ENCODE measurements around the gene LCN15.
"Not testable (repeated sequence)": the region's sequence is repeated elsewhere in the genome, so short reads cannot be mapped to it uniquely, and the experiment has no call there.

The LCN15 gene

DNA sequence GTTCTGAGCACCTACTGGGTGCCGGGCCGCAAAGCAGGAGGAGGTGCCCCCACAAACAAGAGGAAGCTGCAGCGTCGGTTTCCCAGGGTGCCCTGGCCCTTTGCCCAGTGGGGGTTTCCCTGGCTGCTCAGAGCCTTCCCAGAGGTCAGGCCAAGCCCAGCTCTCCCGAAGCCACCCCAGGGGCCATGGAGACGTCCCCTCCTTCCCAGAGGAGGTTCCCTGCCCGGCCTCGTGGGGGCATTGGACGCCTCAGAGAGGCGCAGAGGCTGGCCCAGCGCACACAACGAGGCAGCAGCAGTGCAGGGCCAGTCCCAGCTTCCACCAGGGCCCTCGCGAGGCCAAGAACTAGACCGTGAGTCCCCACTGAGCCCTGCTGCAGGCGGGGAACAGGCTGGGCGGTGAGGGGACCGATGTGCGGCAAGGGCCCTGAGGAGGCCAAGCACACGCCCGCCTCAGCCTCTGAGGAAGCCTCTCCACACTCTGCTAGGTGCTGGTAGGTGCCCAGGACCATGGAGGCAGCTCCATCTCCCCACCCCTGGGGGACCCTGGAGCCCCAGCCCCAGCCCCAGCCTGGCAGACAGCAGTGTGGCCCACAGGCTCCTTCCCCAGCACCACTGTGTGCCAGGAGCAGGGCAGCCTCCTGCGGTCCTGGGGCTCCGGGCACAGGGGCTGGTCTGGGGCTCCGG lies 45.0 kb downstream of the LCN15 start:
- DNase-seq: no peak

DNA sequence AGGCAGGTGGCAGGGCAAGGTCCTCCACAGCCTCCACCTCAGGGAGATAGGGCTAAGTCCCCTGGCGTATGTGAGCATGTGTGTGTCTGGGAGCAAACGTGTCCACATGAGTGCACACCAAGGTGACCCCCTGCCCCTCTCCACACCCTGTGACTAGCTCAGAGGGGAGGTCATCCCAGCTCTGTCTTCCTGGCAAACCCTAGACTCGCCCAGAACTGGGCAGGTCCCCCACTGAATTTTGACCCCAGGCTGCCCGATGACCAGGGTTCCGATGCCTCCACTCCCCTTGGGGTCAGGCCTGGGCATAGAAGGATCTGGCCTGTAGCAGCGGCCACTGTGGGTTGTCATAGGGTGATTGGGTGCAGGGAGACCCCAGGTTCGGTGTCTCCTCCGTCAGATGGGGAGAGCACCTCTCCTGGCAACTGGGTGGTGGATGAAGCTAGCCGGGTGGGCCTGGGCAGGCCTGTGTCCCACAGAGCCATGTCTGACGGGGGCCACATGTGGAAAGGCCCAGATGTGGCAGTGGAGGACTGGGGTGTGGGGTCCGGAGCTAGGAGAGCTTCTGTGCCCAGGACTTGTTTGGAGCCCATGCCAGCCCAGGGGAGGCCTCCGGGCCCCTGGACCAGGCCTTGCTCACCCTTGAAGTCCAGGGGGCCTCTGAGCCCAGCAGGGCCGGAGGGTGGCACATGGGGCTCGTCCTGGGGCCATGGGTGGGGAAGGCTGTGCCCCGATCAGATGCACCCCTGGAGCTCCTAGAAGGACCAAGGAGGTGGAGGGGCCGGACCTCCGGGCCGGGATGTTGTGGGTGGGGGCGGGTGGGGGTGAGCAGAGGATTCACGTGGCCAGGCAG lies 45.7 kb downstream of the LCN15 start:
- no peak for DNase-seq

DNA sequence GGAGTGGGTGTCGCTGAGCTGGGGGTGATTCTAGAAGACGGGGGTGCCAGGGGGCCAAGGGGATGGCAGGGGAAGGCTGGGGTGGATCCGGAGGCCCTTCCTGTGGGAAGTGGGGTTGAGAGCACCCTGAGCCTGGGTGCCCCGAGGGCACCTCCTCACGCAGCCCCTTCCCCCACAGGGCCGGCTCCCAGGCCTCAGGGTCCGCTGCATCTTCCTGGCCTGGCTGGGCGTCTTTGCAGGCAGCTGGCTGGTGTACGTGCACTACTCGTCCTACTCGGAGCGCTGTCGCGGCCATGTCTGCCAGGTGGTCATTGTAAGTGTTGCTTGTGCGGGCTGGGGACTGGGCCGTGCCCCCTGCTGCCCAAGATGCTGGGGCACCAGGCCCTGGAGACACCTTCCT lies 46.9 kb downstream of the LCN15 start:
- no peak for DNase-seq

DNA sequence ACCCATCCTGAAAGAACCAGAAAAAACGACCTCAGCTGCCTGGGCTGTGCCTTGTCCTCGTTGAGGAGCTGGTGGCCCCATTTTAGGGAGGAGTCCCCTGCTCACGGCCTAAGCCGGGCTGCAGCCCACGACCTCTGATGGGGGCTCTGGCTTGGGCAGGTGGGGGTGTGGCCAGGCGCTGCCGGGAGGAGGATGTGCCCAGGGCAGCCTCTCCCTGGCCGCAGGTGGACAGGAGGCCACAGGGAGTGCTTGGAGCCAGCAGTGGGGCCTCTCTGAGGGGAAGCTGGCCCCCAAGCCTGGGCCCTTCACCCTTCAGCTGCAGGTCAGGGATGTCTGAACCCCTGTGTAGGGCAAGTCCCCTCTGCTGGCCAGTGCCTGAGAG lies 49.4 kb downstream of the LCN15 start:
- DNase-seq: no peak

DNA sequence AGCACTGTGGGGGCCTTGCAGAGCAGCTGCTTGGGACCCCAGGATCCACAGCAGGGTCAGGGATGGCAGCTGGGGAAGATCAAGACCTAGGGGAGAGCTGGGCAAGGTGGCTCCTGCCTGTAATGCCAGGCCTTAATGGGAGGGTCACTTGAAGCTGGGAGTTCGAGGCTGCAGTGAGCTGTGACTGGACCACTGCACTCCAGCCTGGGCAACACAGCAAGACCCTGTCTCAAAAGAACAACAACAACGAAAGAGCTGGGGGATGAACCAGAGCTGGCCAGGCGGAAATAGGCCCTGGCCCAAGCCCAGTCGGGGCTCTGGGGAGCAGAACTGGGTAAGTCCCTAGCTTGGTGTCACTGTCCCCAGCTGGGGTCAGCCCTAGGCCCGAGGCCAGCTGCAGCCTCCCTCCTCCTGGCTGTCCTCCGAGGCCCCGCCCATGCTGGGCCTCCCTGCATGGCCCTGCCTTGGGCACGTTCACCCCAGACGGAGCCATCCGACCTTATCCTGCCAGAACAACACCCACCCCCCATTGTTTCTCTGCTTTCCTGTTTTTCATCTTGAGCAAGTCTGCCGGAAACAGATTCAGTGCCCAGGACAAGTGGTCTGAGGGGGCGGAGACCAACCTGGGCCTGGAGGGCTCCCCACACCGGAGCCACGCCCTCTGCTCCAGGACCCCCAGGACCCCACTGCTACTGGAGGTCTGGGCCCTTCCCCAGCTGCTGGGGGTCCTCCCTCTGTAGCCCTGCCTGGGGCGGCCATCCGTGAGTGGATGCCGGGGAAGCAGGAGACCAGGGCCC lies 50.0 kb downstream of the LCN15 start:
- no peak for DNase-seq

DNA sequence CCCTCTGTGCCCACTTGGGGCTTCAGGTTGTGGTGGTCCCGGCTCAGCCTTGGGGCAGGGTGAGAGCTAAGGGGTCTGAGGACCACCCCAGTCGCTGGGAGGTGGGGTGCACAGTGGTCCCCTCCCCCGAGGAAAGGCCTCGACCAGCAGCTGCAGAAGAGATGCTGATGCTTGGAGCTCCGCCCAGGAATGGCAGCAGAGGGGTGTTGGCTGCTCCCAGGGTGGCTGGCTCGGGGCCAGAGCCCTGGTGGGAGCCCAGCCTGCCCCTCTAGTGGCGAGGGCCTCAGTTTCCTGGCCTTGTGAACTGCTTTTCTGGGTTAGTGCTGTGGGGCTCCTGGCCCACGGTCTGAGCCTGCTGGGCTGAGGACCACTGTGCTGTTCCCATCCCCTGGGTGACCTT lies 50.8 kb downstream of the LCN15 start:
- no peak for DNase-seq

DNA sequence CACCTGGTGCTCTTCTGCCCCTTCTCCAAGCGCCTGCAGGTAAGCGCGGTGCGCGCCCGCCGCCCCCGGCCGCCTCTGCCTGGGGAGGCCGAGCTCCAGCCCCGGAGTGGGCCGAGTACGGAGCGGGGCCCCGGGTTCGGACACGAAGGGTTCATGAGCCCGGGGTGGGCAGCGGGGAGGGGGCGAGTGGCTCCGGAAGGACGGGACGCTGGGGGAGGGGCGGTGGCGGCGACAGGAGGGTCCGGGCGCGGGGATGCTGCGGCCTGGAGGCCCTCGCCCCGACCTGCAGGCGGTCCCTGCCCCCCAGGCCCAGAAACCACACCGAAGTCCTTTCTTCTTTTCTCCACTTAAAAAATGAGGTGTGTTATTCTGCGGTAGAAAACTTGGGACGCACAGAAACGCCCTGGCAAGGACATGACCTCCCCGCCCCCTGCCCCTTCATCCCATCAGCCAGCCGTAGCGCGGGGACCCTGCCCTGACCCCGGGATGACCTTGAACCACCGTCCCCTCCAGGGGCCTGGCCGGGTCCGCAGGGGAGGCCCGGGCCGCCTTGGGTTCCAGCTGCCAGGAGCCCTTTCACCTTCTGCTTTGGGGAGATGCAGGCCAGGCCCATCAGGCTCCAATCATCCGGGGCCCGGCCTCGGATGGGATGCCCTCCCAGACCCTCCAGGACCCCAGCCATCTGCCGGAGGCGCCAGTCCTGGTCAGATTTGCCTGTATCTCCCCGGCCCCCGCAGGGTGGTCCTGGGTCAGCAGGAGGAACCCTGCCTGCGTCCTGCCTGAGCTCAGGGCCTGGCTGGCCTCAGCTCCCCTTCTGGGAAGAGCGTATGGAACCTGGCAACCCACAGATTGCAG lies 51.4 kb downstream of the LCN15 start:
- no peak for DNase-seq

DNA sequence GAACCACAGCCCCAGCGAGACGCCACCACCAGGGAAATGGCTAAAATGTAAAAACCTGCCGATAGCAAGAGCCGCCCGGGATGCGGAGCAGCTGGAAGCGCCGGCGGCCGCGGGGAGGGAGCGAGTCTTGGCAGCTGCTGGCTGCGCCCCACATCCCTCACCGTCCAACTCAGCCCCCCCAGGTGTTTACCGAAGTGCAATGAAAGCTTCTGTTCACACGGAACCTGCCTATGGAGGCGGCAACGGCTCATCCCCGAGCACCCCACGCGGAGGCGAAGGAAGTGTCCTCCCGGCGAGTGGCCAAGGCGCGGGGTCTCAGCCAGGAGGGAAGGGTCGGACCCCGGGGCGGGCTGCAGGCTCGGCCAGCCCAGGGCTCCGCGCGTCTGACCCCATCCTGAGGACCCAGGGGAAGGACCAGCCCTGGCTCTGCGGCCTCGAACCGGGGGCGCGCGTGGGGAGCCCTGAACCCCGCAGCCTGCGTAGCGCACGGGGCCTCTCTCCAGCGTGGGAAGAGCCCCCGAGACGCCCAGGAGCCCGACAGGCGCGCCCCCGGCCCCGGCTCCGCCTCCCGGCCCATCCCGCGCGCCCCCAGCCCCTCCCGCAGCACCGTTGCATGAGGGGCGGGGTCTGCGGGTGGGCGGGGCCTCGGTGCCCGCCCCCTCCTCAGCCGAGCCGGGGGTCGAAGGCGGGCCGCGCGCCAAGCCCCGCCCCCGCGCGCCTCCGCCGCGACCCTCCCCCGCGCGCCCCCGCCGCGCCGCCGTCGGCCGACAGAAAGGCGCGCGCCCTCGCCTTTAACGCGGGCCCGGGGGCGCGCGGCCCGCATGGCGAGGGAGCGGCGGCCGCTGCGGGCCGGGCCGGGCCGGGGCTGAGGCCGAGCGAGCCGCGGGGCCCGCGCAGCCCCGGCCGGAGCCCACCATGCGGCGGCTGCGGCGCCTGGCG lies 52.3 kb downstream of the LCN15 start, which contains the start of gene DIPK1B:
Gene DIPK1B, plus strand, starts transcription at position 822 of the 939 bp plus-strand sequence. Its CDS starts 94 bp downstream, at position 916.
- no peak for DNase-seq

DNA sequence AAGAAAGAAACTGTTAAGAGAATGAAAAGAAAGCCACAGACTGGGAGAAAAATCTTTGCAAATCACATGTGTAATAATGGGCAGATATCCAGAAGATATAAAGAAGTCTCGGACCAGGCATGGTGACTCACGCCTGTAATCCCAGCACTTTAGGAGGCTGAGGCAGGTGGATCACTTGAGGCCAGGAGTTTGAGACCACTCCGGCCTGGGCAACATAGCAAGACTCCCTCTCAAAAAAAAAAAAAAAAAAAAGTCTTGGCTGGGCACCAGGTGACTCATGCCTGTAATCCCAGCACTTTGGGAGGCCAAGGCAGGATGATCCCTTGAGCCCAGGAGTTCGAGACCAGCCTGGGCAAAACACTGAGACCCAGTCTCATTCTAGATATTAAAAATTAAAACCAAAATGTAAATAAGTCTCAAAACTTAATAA lies 53.1 kb downstream of the LCN15 start:
- DNase-seq: not testable (repeated sequence)

DNA sequence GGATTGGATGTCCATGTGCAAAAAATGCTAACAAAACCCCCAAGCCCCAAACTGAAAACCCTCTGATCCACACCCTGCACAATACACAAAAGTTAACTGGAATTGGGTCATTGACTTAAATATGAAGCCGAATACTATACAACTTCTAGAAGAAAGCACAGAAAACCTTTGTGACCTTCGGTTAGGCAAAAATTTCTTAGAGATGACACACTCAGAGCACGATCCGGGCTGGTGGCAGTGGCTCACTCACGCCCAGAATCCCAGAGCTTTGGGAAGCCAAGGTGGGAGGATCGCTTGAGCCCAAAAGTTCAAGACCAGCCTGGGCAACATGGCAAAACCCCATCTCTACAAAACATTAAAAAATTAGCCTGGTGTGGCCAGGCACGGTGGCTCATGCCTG lies 53.8 kb downstream of the LCN15 start:
- DNase-seq: no peak
